ENCODE measurements around the gene C4orf46. TPM values are rescaled to one million over a fixed set of nuclear protein-coding genes. Genes with fewer than 3 reads are reported as not detected.
A peak's percentile ranks its signal among the peaks of the same experiment; 100 is the strongest.

Gene C4orf46
- total and polyA plus RNA-seq, 12 donors, result 1.6 to 10.3 (median 3.5) TPM

DNA sequence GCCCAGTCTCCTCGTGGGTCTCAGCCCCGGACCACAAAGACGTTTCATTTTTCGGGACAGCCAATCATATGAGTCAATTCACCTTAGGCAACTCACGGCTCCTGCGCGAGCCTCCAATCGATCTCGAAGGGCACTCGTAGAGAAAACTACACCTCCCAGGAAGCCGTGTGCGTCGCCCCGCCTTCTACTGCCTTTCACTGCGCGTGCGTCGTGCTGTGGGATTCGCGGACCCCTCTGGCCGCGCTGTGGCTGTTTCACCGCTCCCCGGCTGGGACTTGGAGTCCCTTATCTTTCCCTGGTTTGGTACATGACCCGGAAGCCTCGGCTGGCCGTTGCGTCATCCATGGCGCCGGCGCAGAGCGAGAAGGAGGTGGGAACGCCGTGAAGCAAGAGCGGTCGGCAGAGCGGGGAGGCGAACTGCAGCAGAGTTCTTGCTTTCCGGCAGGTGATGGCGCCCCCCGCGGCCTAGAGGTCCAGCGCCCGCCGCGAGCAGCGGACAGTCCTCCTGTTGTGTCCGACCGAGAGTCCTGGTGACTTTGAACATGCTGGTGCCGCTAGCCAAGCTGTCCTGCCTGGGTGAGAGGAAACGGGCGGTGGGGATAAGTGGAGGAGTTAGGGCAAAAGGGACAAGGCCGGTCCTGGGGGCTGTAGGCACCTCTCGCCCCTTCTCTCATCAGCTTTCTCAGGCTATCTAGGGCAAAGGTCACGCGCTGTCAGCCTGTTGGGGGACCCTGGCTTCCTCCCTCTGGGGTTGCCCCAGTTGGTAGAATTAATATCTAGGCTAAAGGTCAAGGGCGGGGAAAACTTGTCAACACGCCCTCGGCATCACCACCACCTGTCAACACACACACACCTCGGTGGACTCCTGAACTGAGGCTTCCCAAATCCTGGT, 474 bp upstream of the C4orf46 start, which contains the start of gene ETFDH:
Gene ETFDH, plus strand, starts transcription at position 382 of the 892 bp plus-strand sequence. Its CDS starts 161 bp downstream, at position 543.
- WGBS, 4 donors, result 0 to 1% (median 0%) methylated on average over 31 to 60 of the region's 60 CpGs
- TF ChIP-seq CTCF (IDR thresholded peaks at IDR 0.05) (peak; percentile 53 to 76 (median 64)), POLR2A (IDR thresholded peaks at IDR 0.05) (peak; percentile 87 to 95)
- Histone ChIP-seq H3K9me3 (replicated peaks in 1 of 3) (no peaks in the 10 kb centered on the region), H3K36me3 (replicated peaks in 1 of 2) (no peaks in the 10 kb centered on the region), H3K27ac (peak within 1 kb of the TSS; percentile 74 to 98 (median 95)), H3K4me1 (replicated peaks in 1 of 2) (peaks cover 14 to 18% of the 10 kb centered on the region in 2 donors), H3K27me3 (no peaks in the 10 kb centered on the region), H3K4me3 (peak within 1 kb of the TSS; percentile 72 to 95 (median 85))
- peak; percentile 98 to 100 (median 99) for DNase-seq
- intact Hi-C loops (cut with DNase I), result no loop called here

GRCh38 chr4:158670975-158671664, 567 bp downstream of the C4orf46 start:
- Histone ChIP-seq H3K9me3 (replicated peaks in 1 of 3) (no peaks in the 10 kb centered on the region), H3K36me3 (replicated peaks in 1 of 2) (no peaks in the 10 kb centered on the region), H3K4me3 (peak overlapping the region; percentile 72 to 95 (median 84)), H3K27ac (peak overlapping the region; percentile 54 to 98 (median 86)), H3K4me1 (replicated peaks in 1 of 2) (peaks cover 14 to 18% of the 10 kb centered on the region in 2 donors), H3K27me3 (no peaks in the 10 kb centered on the region)
- intact Hi-C loops (cut with DNase I), result no loop called here
- TF ChIP-seq POLR2A (IDR thresholded peaks at IDR 0.05), result peak in 1 of 2 donors; percentile 23
- TF ChIP-seq CTCF (IDR thresholded peaks at IDR 0.05), result no peak
- 0 to 1% (median 0%) methylated on average over 26 to 35 of the region's 35 CpGs for WGBS, 4 donors
- DNase-seq, result peak; percentile 70 to 92 (median 87)

GRCh38 chr4:158669310-158669709, 2.4 kb downstream of the C4orf46 start:
- no peaks in the 10 kb centered on the region for H3K9me3 ChIP-seq (replicated peaks in 1 of 3)
- no peaks in the 10 kb centered on the region for H3K36me3 ChIP-seq (replicated peaks in 1 of 2)
- peaks cover 14 to 18% of the 10 kb centered on the region in 2 donors for H3K4me1 ChIP-seq (replicated peaks in 1 of 2)
- DNase-seq, result no peak
- TF ChIP-seq CTCF (IDR thresholded peaks at IDR 0.05) (no peak), POLR2A (IDR thresholded peaks at IDR 0.05) (no peak)
- intact Hi-C loops (cut with DNase I), result no loop called here
- 81 to 90% (median 86%) methylated on average over 7 of the region's 7 CpGs for WGBS, 4 donors
- H3K4me3 ChIP-seq, result no peak overlapping the region
- no peaks in the 10 kb centered on the region for H3K27me3 ChIP-seq
- H3K27ac ChIP-seq, result no peak overlapping the region

GRCh38 chr4:158667651-158668198, 4.0 kb downstream of the C4orf46 start:
- no peak overlapping the region for H3K27ac ChIP-seq
- WGBS, 4 donors, result 86 to 88% (median 87%) methylated on average over 3 of the region's 3 CpGs

More at GRCh38 chr4:158667651-158668198, 4.0 kb downstream of the C4orf46 start:
- Histone ChIP-seq H3K36me3 (replicated peaks in 1 of 2) (no peaks in the 10 kb centered on the region), H3K4me3 (no peak overlapping the region), H3K27me3 (no peaks in the 10 kb centered on the region), H3K9me3 (replicated peaks in 1 of 3) (no peaks in the 10 kb centered on the region), H3K4me1 (replicated peaks in 1 of 2) (peaks cover 7 to 10% of the 10 kb centered on the region in 2 donors)
- intact Hi-C loops (cut with DNase I), result no loop called here
- no peak for DNase-seq
- peak; percentile 17 to 44 (median 32) for TF ChIP-seq CTCF (IDR thresholded peaks at IDR 0.05)
- no peak for TF ChIP-seq POLR2A (IDR thresholded peaks at IDR 0.05)

Data from adrenal gland (tissue), 12 donors.